Smooth muscle cell (in vitro differentiated cells): ENCODE data around the gene C18orf63. TPM values are rescaled to one million over a fixed set of nuclear protein-coding genes. Genes with fewer than 3 reads are reported as not detected.
A peak's percentile ranks its signal among the peaks of the same experiment; 100 is the strongest.

ENCODE experiments used
- DNase-seq: peaks from one replicate; lab custom pipeline; 2025; ENCODE audit not compliant: unreplicated experiment; lab: John Stamatoyannopoulos, UW
- H2AFZ ChIP-seq: fragments of 200-600 bp; sonication (generic); 2 replicates; pipeline ENCODE4 v1.6.0; 2016; ENCODE audit warnings: antibody characterized with exemption, low read depth, mild to moderate bottlenecking
- H3F3A ChIP-seq: fragments of 200-600 bp; sonication (generic); 2 replicates; pipeline ENCODE4 v1.6.0; 2017; ENCODE audit warnings: antibody characterized with exemption, low read depth
- H3K27ac ChIP-seq: fragments of 200-600 bp; sonication (generic); 2 replicates; pipeline ENCODE4 v1.5.1; 2016; ENCODE audit warnings: low read depth, mild to moderate bottlenecking
- H3K27me3 ChIP-seq: fragments of 200-600 bp; sonication (generic); 2 replicates; pipeline ENCODE4 v1.6.1; 2016; ENCODE audit warnings: low read depth, mild to moderate bottlenecking
- H3K36me3 ChIP-seq: fragments of 200-600 bp; sonication (generic); 2 replicates; pipeline ENCODE4 v1.5.1; 2016; ENCODE audit warnings: low read depth
- H3K4me1 ChIP-seq: fragments of 200-600 bp; sonication (generic); 2 replicates; pipeline ENCODE4 v1.5.1; 2016; ENCODE audit warnings: low read depth
- H3K4me2 ChIP-seq: fragments of 200-600 bp; sonication (generic); 2 replicates; pipeline ENCODE4 v1.6.0; 2016; ENCODE audit warnings: mild to moderate bottlenecking
- H3K4me3 ChIP-seq: fragments of 200-600 bp; sonication (generic); 2 replicates; pipeline ENCODE4 v1.5.1; 2016; ENCODE audit warnings: mild to moderate bottlenecking
- H3K79me2 ChIP-seq: fragments of 200-600 bp; sonication (generic); 2 replicates; pipeline ENCODE4 v1.6.0; 2016; ENCODE audit warnings: low read depth, mild to moderate bottlenecking
- H3K9ac ChIP-seq: fragments of 200-600 bp; sonication (generic); 2 replicates; pipeline ENCODE4 v1.6.0; 2016; ENCODE audit warnings: low read depth
- H3K9me3 ChIP-seq: fragments of 200-600 bp; sonication (generic); replicated peaks from 2 replicates; pipeline ENCODE4 v1.5.1; 2016; ENCODE audit warnings: low read depth
- H4K20me1 ChIP-seq: fragments of 200-600 bp; sonication (generic); 2 replicates; pipeline ENCODE4 v1.6.0; 2016; ENCODE audit warnings: low read depth
- WGBS: methylation state at CpG from one replicate; pipeline ENCODE4 v1.1.7; 2016; ENCODE audit warnings: low lambda C conversion rate; 5-methylcytosine and 5-hydroxymethylcytosine counted together
- polyA plus RNA-seq: library from polyadenylated mRNA; unstranded; fragments of >200 nt; fragmentation: Nextera tagmentation; extraction: Ambion mirVana; gene quantifications from 2 replicates; pipeline ENCODE4 v1.2.1, GENCODE V29; 2016
- total RNA-seq: library from RNA; depleted of rRNA; stranded (reverse); fragments of >200 nt; gene quantifications from 2 replicates; pipeline ENCODE4 v1.2.3, GENCODE V29; 2014
- TF ChIP-seq, protein P1 (sequence below): fragments of 200-600 bp; sonication (generic); IDR thresholded peaks from 2 replicates; pipeline ENCODE4 v1.5.1; 2017; ENCODE audit warnings: borderline replicate concordance, mild to moderate bottlenecking, antibody characterized with exemption; ENCODE audit not compliant: insufficient read depth, poor library complexity, severe bottlenecking

Gene C18orf63
- total and polyA plus RNA-seq, 2 experiments from 2014 or later = not detected

DNA sequence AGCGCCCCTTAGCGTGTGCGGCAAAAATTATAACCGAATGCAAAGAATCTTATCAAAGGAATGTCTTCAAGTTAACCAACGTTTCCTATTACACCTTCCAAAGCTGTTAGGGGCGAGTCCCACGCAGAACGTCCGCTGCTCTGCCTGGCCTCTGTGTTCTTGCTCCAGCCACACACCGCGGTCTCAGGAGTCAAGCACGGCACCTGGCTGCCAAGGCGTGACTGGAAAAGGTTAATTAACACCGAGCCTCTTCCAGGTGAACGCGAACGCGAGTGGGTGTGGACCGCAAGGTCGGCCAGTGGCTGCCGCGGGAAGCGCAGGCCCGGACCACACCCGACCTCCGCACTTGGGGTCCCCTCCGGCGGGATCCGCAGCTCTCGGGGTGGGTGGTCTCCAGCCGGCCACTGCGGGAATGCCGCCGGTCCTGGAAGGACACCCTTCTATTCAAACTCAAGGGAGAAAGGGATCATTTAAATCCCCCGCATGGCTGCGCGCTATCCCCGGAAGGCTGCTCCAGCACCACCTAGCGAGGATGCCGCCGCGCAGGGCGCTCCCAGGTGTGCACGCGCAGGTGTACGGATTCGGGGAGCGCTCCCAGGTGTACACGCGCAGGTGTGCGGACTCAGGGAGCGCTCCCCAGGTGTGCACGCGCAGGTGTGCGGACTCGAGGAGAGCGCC is 24.7 kb upstream of the C18orf63 start:
- no peaks in the 10 kb centered on the region for H3K9me3 ChIP-seq
- H3K4me1 ChIP-seq = peaks cover 8% of the 10 kb centered on the region
- whole genome bisulfite sequencing = 8% methylated on average over 57 of the region's 57 CpGs
- peak overlapping the region; percentile 97 for H3K4me3 ChIP-seq
- H4K20me1 ChIP-seq = no peaks in the 10 kb centered on the region
- peak overlapping the region; percentile 99 for H3K4me2 ChIP-seq
- no peak for DNase-seq
- H3K9ac ChIP-seq = peak overlapping the region; percentile 24
- H3K27ac ChIP-seq = no peak overlapping the region
- peak overlapping the region; percentile 98 for H2AFZ ChIP-seq
- TF ChIP-seq, protein P1, sequence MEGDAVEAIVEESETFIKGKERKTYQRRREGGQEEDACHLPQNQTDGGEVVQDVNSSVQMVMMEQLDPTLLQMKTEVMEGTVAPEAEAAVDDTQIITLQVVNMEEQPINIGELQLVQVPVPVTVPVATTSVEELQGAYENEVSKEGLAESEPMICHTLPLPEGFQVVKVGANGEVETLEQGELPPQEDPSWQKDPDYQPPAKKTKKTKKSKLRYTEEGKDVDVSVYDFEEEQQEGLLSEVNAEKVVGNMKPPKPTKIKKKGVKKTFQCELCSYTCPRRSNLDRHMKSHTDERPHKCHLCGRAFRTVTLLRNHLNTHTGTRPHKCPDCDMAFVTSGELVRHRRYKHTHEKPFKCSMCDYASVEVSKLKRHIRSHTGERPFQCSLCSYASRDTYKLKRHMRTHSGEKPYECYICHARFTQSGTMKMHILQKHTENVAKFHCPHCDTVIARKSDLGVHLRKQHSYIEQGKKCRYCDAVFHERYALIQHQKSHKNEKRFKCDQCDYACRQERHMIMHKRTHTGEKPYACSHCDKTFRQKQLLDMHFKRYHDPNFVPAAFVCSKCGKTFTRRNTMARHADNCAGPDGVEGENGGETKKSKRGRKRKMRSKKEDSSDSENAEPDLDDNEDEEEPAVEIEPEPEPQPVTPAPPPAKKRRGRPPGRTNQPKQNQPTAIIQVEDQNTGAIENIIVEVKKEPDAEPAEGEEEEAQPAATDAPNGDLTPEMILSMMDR = no peak
- peaks cover 23% of the 10 kb centered on the region for H3K79me2 ChIP-seq
- no peaks in the 10 kb centered on the region for H3K36me3 ChIP-seq
- peaks cover 7% of the 10 kb centered on the region for H3F3A ChIP-seq
- no peaks in the 10 kb centered on the region for H3K27me3 ChIP-seq

DNA sequence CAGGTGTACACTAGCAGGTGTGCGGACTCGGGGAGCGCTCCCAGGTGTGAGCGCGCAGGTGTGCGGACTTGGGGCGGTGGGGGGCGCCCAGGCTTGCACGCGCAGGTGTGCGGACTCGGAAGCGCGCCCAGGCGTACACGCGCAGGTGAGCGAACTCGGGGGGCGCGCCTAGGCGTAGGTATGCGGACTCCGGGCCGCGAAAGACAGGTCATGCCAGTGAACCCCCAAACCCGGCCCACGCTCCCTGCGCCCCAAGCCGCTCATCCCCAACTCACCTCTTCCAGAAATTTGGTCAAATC is 24.2 kb upstream of the C18orf63 start:
- H3K27ac ChIP-seq = no peak overlapping the region
- H3K36me3 ChIP-seq = no peaks in the 10 kb centered on the region
- no peaks in the 10 kb centered on the region for H3K9me3 ChIP-seq
- peak overlapping the region; percentile 98 for H2AFZ ChIP-seq
- H3K4me1 ChIP-seq = peaks cover 8% of the 10 kb centered on the region
- H3K27me3 ChIP-seq = no peaks in the 10 kb centered on the region
- DNase-seq = no peak
- H3K9ac ChIP-seq = peak overlapping the region; percentile 24
- peak overlapping the region; percentile 99 for H3K4me2 ChIP-seq
- H3K79me2 ChIP-seq = peaks cover 18% of the 10 kb centered on the region
- TF ChIP-seq, protein P1 = no peak
- H3F3A ChIP-seq = peaks cover 7% of the 10 kb centered on the region
- H3K4me3 ChIP-seq = peak overlapping the region; percentile 97
- WGBS = under 1% methylated on average over 27 of the region's 30 CpGs
- no peaks in the 10 kb centered on the region for H4K20me1 ChIP-seq

DNA sequence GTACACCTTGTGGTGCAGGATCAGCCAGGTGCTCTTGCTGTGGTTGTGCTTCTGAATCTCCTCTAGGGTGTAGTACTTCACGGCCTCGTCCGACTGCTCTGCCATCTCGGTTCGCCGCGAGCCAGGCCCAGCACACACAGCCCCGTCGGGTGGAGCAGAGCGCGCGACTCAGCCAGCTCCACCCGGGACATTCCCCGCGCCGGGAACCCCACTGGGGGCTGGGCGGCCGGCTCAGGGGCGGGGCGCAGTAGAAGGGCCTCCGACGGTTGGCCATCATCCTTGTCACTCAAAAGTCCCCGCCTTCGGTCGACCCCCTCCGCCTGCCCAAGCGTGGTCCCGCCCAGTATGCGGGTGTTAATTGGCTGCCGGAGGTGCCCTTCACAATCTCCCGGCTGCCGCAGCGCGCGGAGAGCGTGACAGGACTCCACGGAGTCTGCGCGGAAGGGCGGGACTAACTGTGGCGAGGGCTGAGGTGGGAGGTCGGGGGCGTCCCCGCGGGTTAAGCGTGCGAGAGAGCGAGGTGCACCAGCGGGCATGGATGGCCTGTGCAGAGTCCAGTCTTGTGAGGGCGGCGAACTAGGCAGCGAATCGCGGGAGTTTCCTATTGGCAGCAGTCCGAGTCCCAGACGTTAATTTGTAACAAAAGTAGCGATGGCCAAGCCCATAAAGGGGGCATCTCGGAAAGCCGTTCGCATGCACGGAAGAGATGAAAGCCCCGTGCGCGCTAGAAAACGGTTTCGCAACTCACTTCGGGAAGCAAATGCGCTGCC is 23.7 kb upstream of the C18orf63 start, which contains the start of gene CYB5A:
CYB5A (minus strand) TSS at position 193 of the 770 bp plus-strand sequence; CDS start at position 105, 88 bp downstream.
- peak within 1 kb of the TSS; percentile 98 for H2AFZ ChIP-seq
- no peaks in the 10 kb centered on the region for H3K27me3 ChIP-seq
- peaks cover 13% of the 10 kb centered on the region for H3K79me2 ChIP-seq
- WGBS = 2% methylated on average over 58 of the region's 68 CpGs
- peak within 1 kb of the TSS; percentile 99 for H3K4me2 ChIP-seq
- TF ChIP-seq, protein P1 = no peak
- H3K9me3 ChIP-seq = no peaks in the 10 kb centered on the region
- peaks cover 8% of the 10 kb centered on the region for H3K4me1 ChIP-seq
- no peaks in the 10 kb centered on the region for H4K20me1 ChIP-seq
- peak; percentile 92 for DNase-seq
- no peak within 1 kb of the TSS for H3K27ac ChIP-seq
- peaks cover 7% of the 10 kb centered on the region for H3F3A ChIP-seq
- no peaks in the 10 kb centered on the region for H3K36me3 ChIP-seq
- H3K9ac ChIP-seq = peak within 1 kb of the TSS; percentile 24
- peak within 1 kb of the TSS; percentile 97 for H3K4me3 ChIP-seq
